Adipose tissue (tissue), 3 donors: ENCODE measurements around the gene ANKDD1A. TPM values are rescaled to one million over a fixed set of nuclear protein-coding genes. Genes with fewer than 3 reads are reported as not detected.

ENCODE experiments used
- H3K27ac ChIP-seq: one replicate; pipeline ENCODE4 v1.5.1; 2013; ENCODE audit warnings: low read depth, low read length
- WGBS, 3 donors: extraction: QIAGEN DNeasy Blood & Tissue Kit; methylation state at CpG; one replicate each; pipeline ENCODE4 v1.1.7; 2013; 5-methylcytosine and 5-hydroxymethylcytosine counted together
- polyA plus RNA-seq, 3 donors: library from polyadenylated mRNA; stranded (reverse); fragments of 200-250 nt; gene quantifications; one replicate each; pipeline ENCODE4 v1.2.3, GENCODE V29; 2013
- donor health status: healthy with polysubstance abuse.
- donor health status: Bipolar disorder and iron deficiency.
- donor health status: healthy.

The ANKDD1A gene
- polyA plus RNA-seq, 3 donors, result 1.8 to 4.5 (median 3.4) TPM

DNA sequence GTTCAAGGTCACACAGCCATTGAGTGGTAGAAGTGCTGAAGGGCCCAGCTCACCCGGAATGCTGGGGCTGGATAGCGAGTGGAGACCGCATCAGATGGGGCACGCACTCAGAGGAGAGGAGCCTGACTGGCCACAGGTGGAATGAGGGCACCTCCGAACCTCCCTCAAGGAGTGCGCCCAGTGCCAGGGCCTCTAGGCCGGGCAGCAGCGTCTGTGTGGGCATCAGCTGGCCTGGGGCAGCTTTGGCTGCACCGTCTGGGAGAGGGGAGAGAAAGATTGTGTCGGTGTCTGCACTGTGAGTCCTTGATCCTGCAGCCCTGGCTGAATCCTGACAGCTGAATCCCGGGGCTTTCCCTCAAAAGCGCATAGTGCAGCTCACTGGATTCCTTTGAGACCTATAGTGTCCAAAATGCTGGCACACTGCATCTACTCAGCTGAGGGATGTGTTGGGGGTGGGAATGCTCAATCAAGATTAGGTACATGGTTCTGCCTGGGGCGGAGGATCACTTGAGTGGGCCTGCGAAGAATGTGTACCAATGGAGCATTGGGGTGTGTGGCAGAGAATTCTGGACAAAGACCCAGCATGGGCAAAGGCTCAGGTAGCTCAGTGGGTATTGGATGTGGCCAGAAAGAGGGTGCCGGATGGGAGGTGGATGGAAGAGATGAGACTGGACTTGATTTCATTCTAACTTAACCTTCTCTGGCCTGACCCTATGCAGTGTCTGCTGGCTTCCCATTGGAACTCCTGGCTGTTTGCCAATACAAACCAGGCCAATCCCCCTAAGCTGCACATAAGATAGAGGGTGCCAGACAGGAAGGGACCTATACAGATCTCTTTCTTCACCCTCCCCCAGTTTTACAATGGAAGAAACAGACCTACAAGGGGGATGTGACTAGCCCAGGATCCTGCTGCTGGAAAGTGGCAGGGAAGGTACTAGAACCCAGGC is 950 bp downstream of the ANKDD1A start:
- WGBS, 3 donors, result 79 to 88% (median 86%) methylated on average over 15 of the region's 15 CpGs
- H3K27ac ChIP-seq, result no peak overlapping the region

DNA sequence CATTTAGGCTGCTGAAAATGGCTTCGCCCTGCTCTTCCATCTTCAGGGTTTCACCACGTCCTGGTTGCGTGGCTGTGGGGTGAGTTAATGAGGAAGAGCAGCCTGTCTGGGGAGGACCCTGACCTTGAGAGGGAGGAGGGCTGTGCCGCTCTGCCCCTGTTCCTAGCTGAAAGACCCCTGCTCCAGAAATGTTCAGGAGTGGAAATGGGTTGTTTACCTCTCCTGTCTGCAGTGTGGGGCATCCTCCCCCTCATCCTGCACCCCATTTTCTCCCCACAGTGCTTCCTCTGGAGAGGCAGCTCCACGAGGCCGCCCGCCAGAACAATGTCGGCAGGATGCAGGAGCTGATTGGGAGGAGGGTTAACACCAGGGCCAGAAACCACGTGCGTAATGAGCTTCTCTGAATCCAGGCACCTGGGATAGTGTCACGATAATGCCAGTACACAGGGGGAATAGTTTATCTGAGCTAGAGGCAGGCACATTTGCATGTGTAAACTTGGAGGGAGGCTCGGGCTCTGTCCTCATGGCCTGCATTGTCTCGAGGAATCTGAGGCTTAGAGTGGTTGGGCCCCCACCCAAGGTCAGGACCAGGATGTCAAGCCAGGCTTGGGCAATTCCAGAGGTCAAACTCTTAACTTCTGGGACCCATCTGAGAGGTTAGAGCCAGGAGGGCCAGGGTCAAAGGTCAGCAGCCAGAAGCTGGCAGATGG is 4.0 kb downstream of the ANKDD1A start:
- H3K27ac ChIP-seq, result no peak overlapping the region
- 58 to 62% (median 58%) methylated on average over 13 of the region's 13 CpGs for WGBS, 3 donors

DNA sequence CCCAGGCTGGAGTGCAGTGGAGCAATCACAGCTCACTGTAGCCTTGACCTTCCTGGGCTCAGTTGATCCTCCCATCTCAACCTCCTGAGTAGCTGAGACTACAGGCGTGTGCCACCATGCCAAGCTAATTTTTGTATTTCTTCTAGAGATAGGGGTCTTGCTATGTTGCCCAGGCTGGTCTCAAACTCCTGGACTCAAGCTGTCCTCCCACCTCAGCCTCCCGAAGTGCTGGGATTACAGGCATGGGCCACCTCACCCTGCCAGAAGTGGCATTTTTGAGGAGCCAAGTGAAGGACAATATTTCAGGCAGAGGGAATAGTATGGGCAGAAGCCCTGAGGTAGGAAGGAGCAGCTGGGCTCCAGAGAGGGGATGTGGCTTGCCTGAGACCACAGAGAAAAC is 4.7 kb downstream of the ANKDD1A start:
- no peak overlapping the region for H3K27ac ChIP-seq
- WGBS, 3 donors, result 90 to 98% (median 90%) methylated on average over 2 of the region's 2 CpGs

DNA sequence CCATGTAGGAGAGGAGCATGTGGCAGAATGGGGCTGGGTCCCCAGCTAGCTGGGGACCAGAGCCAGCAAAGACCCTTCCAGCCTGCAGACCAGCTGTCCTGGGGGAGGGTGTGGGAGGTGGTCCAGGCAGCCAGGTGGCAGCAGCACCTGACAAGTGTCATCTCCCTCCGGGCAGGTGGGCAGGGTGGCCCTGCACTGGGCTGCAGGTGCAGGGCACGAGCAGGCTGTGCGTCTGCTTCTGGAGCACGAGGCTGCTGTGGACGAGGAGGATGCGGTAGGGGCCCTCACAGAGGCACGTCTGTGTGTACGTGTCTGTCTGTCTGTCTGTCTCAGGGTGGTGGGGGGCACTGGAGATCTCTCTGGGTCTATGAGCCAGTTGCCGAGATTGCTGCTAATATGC is 5.5 kb downstream of the ANKDD1A start:
- H3K27ac ChIP-seq, result no peak overlapping the region
- 85 to 97% (median 97%) methylated on average over 9 of the region's 9 CpGs for WGBS, 3 donors

DNA sequence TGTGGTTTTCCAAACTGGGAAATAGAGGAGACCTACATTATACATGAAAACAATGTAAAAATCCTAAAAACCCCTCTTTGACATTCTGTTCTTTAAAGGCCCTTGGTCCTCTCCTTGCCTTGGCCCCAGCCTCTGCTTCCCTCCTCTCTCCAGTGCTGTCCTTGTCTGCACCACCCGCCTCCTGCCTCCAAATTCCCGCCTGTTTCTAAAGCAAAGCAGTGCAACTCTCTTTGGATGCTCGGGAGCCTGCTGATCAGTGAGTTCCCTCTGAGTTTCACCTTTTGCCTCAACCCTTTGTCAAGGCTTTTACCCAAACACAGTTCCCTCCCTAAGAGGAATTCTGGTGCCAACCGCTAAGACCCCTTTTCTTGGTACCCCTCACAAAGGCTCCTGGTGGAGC is 8.0 kb downstream of the ANKDD1A start:
- H3K27ac ChIP-seq, result no peak overlapping the region
- 89 to 97% (median 94%) methylated on average over 4 of the region's 4 CpGs for WGBS, 3 donors

DNA sequence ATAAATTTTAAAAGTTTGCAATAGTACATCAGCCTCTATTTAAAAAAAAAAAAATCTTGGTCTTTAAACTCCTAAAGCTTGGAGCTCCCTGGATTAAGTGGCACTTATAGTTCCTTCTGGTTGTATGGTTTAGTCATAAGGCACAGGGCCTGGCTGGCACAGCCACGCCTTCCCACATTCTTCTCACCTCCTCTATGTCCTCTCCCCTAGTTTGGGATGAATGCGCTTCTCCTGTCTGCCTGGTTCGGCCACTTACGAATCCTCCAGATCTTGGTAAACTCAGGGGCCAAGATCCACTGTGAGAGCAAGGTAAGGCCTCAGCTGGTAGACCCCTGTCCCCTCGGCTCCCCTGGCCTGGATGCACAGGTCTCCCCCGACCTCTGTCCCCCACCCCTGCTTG is 10.0 kb downstream of the ANKDD1A start:
- 76 to 88% (median 76%) methylated on average over 6 of the region's 6 CpGs for WGBS, 3 donors

DNA sequence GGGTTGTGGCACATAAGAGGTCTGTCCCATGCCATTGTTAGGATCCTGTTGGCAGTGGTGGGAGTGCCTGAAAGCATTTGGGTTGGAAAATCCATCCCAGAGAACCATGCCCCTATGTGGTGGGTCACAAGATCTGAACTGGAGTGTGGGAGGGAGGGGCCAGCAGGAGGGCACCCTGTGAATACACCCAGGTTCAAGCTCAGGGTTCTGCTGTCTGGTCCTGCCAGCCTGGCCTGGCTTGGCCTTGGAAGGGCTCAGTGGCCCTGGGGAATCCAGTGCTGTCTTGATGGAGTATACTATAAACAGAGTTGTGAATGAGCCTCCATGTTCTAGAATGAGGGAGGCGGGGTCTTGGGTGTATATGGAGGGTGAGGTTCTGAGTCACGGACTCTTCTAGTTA is 11.8 kb downstream of the ANKDD1A start:
- 94 to 98% (median 98%) methylated on average over 2 of the region's 2 CpGs for WGBS, 3 donors
- H3K27ac ChIP-seq, result no peak overlapping the region

More for the DNA sequence above, 10.0 kb downstream of the ANKDD1A start:
- H3K27ac ChIP-seq, result no peak overlapping the region

DNA sequence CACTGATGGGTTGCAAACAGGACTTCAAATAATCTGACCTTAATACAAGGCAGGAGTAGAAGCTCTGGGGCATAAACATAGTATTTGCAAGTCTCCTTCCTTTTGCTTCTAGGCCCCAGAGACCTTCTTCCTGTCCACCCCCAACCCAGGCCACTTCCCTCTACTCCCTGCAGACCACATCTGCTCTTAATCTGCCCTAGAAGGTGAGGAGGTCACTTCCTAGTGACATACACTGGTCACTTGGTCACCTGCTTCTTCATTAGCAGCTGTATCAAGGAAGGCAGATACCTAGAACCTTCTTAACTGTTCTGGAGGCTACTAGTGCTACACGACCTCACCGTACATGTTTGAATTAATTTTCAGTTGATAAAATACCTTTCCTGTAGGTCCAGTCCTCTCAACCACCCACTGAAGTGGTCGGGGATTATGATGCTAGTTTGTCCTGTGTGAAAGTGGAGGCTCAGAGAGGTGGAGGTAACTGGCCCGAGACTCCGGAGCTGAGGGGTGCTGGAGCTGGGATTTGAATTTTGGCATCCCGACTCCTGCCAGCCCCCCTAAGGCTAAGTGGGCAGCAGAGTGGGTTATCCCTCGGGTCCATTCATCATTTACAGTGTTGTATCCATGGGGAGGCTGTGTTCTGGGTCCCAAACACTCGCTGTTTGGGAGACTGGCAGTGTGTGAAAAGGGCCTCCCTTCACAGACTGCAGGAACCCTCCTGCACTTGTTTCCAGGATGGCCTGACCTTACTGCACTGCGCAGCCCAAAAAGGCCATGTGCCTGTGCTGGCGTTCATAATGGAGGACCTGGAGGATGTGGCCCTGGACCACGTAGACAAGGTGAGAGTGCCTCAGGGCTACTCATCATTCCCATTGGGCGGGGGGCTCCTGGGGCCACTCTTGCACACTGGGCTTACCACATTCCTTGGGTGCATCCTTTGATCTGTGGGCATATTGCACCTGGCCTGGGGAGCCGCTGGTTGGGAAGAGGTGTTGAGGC is 13.9 kb downstream of the ANKDD1A start:
- 91 to 96% (median 93%) methylated on average over 13 of the region's 13 CpGs for WGBS, 3 donors
- no peak overlapping the region for H3K27ac ChIP-seq

DNA sequence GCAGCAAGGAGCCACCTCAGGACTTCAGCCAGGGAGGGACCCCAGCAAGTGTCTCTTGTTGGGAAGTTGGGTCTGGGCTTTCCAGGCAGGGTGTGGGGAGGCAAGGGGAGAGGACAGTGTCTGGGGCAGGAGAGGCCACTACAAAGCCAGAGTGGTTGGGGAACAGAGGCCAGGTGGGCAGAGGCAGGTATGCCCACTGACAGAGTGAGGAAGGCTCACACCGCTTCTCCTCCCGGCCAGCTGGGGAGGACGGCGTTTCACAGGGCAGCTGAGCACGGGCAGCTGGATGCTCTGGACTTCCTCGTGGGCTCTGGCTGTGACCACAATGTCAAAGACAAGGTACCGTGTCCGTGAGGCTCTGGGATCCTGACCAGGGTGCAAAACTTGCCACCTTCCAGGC is 15.0 kb downstream of the ANKDD1A start:
- 84 to 93% (median 87%) methylated on average over 8 of the region's 8 CpGs for WGBS, 3 donors
- no peak overlapping the region for H3K27ac ChIP-seq

DNA sequence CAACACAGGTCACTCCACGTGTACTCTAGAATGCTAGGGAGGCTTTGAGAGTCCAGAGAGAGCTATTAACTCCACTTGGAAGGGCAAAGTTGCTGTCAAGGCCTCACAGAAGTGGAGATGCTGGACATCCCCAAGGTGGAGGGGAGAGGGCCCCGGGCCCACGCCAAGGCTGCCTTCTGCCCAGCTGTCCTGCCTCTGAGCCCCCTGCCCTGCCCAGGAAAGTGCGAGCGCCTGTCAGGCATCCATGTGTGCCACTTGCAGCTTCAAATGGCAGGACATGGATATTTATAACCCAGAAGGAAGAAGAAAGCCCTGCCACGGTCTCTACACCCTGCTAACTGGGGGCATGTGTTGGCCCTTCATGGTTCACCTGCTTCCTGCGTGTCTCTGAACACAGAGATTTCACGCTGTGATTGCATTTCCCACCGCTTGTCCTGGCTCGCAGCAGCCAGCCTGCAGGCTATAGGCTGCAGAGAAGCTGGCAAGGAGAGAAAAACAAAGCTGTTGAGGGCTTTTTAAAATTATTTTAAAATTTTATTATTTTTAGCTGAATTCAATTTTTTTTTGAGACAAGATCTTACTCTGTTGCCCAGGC is 17.0 kb downstream of the ANKDD1A start:
- H3K27ac ChIP-seq, result no peak overlapping the region
- WGBS, 3 donors, result 83 to 88% (median 84%) methylated on average over 10 of the region's 10 CpGs

DNA sequence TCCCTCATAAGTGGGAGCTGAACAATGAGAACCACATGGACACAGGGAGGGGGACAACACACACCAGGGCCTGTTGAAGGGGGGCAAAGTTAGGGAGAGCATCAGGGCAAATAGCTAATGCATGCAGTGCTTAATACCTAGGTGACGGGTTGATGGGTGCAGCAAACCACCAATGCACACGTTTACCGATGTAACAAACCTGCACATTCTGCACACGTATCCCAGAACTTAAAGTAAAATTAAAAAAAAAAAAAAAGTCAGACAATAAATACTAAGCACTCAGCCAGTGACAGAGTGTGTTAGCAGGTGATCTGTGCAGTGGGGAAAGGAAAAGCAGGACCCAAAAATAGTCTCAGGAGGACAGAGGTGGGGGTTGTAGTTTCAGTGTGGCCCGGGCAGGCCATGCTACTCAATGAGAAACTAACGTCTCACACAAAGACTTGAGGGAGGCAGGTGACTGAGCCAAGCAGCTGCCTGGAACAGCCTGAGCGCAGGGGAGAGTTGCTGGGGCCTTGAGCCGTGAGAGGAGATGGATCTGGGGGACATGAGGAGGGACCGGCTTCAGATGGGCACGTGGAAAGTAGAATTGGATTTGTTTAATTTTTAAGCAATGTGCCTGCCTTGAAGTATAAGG is 18.4 kb downstream of the ANKDD1A start:
- 90 to 93% (median 91%) methylated on average over 10 of the region's 10 CpGs for WGBS, 3 donors
- H3K27ac ChIP-seq, result no peak overlapping the region

DNA sequence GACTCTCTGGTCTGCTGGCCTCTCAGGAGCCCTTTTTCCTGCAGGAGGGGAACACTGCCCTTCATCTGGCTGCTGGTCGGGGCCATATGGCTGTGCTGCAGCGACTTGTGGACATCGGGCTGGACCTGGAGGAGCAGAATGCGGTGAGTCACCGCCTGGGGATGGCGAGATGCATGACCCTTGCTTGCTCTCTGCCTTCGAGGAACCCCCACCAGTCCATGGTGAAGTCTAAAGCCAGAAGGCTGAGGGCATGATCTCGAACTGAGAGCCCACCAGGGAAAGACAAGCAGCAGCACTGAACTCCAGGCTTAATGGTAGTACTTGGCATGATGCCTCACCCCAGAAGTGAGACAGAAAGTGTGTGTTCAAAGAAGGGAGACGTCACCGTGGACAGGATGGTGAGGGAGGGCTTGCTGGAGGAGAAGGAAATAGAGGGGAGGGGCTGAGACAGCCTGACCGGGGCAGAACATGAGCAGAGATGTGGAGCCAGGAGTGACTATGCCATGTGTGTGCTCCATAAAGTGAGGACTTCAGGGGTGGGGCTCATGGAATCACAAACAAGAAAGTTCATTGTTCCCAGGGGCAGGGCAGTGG is 19.2 kb downstream of the ANKDD1A start:
- WGBS, 3 donors, result 71 to 76% (median 71%) methylated on average over 11 of the region's 11 CpGs
- H3K27ac ChIP-seq, result no peak overlapping the region

DNA sequence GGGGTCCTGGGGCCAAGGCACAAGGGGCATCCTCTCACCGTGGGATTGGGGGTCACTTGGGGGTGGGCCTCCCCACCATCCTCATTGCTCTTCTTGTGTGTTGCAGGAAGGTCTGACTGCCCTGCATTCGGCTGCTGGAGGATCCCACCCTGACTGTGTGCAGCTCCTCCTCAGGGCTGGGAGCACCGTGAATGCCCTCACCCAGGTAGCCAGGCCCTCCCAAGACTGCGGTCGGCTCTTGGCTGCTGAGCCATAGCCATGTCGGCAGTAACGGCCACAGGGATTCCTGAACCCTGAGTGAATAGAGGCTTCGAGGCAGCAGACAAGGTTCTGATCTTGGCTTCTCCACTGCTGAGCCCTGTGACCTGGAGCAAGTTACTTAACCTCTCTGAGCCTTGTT is 19.7 kb downstream of the ANKDD1A start:
- no peak overlapping the region for H3K27ac ChIP-seq
- WGBS, 3 donors, result 91 to 92% (median 92%) methylated on average over 8 of the region's 8 CpGs

DNA sequence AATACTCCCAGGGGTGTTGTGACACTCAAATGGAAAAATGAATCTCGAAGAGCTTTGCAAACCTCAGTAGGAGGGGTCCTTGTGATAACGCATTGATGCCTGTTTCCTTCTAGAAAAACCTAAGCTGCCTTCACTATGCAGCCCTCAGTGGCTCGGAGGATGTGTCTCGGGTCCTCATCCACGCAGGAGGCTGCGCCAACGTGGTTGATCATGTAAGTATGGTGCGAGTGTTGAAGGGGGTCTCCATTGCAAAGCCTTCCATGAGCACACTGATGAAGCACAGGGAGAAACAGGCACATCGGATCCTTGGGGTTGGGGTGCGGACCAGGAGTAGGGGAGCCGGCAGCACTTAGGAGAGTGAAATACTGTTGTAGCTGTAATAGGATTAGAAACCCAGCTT is 22.3 kb downstream of the ANKDD1A start:
- WGBS, 3 donors, result 96 to 98% (median 97%) methylated on average over 11 of the region's 11 CpGs
- H3K27ac ChIP-seq, result no peak overlapping the region

DNA sequence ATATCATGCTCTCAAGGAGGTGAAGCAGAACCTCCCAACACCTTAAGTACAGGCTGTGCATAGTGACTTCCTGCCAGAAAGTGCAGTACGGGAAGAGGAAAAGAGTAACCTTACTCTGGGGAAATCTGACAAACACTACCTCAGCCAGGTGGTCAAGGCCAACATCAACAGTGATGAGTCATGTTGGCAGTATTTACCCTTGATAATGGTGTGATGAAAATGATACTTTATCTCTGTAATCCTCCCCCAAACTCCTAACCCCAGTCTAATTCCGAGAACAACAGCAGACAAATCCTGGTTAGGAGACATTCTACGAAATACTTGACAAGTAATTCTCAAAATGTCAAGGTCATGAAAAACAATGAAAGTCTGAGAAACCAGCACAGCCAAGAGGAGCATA is 26.5 kb downstream of the ANKDD1A start:
- H3K27ac ChIP-seq, result no peak overlapping the region
- WGBS, 3 donors, result 34 to 65% (median 62%) methylated on average over 3 of the region's 3 CpGs

DNA sequence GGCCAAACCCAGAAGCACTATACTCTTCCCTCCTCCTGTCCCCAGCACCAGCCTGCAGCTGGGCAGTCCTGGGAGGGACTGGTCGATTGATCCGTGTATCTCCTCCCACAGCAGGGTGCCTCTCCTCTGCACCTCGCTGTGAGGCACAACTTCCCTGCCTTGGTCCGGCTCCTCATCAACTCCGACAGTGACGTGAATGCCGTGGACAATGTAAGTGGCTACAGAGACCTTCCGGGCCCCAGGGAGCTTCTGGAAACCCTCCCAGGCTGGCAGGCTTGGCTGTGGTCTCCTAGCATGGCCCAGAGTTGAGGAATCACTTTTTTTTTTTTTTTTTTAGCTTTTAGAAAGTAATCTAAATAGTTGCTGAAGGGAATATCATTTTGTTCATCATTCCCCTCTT is 30.7 kb downstream of the ANKDD1A start:
- WGBS, 3 donors, result 74 to 80% (median 75%) methylated on average over 8 of the region's 8 CpGs

DNA sequence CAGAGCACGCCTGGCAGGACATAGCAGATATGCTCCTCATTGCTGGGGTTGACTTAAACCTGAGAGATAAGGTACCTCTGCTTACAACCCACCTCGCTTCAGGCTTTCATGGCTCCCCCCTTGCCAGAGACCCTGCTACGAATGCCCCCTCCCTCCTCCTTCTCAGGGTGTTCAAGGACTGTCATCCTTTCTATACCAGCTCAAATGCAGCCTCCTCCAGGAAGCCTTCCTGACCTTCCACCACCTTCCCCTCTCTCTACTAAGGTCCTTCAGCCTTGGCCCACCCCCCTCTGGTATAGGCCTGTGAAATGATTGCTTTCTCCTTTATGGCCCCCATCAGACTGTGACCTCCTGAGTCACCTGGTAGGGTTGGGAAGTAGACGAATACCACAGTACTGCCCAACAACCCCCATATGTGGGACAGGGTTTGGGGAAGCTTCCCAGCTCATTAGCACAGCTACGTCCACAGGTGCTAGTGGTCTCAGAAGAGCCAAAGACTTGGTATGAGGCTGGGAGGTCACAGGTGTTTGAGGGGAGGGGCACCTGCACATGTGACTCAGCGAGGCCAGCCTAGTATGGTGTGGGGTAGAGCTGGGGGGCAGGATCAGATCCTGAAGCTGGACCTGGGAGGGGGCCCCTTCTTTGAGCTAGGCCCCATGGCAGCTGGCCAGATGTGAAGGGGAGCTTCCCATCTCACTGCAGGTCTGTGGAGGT is 32.0 kb downstream of the ANKDD1A start:
- H3K27ac ChIP-seq, result no peak overlapping the region
- 89 to 94% (median 93%) methylated on average over 6 of the region's 6 CpGs for WGBS, 3 donors

More for the DNA sequence above, 30.7 kb downstream of the ANKDD1A start:
- H3K27ac ChIP-seq, result no peak overlapping the region
